Osteocyte (in vitro differentiated cells): ENCODE measurements around the gene LGALS4. TPM values are rescaled to one million over a fixed set of nuclear protein-coding genes. Genes with fewer than 3 reads are reported as not detected.
"Not testable (repeated sequence)": the region's sequence is repeated elsewhere in the genome, so short reads cannot be mapped to it uniquely, and the experiment has no call there.

Experiments used
- DNase-seq: peaks from one replicate; pipeline ENCODE4 v3.0.0; 2021; ENCODE audit warnings: mixed read lengths; ENCODE audit not compliant: unreplicated experiment; ENCODE audit errors: extremely low spot score
- H3K27ac Mint-ChIP-seq: one replicate; pipeline ENCODE4 v1.8.0; 2021; ENCODE audit warnings: mild to moderate bottlenecking, mixed read lengths; ENCODE audit not compliant: unreplicated experiment
- H3K27me3 Mint-ChIP-seq: one replicate; pipeline ENCODE4 v1.8.0; 2021; ENCODE audit warnings: mixed read lengths; ENCODE audit not compliant: unreplicated experiment
- H3K36me3 Mint-ChIP-seq: one replicate; pipeline ENCODE4 v1.8.0; 2021; ENCODE audit warnings: mixed read lengths; ENCODE audit not compliant: unreplicated experiment
- H3K4me1 Mint-ChIP-seq: one replicate; pipeline ENCODE4 v1.8.0; 2021; ENCODE audit warnings: mixed read lengths; ENCODE audit not compliant: unreplicated experiment
- H3K4me3 Mint-ChIP-seq: one replicate; pipeline ENCODE4 v1.8.0; 2021; ENCODE audit warnings: mild to moderate bottlenecking, moderate library complexity, mixed read lengths; ENCODE audit not compliant: unreplicated experiment
- H3K9me3 Mint-ChIP-seq: one replicate; pipeline ENCODE4 v1.8.0; 2021; ENCODE audit warnings: mixed read lengths; ENCODE audit not compliant: unreplicated experiment
- CTCF ChIP-seq: fragments of 200-600 bp; sonication (generic); IDR thresholded peaks from 2 replicates; pipeline ENCODE4 v1.5.0; 2021; ENCODE audit warnings: antibody characterized with exemption, mild to moderate bottlenecking, moderate library complexity
- total RNA-seq: library from RNA; stranded (reverse); gene quantifications from 2 replicates; pipeline ENCODE4 v1.2.1, GENCODE V29; 2021

LGALS4 gene
- total RNA-seq, 1 donor from 2014 or later, result not detected

GRCh38 chr19:38830039-38830733 lies 17.4 kb upstream of the LGALS4 start:
- Mint-ChIP-seq H3K4me1 (peaks cover 16% of the 10 kb centered on the region), H3K27me3 (no peaks in the 10 kb centered on the region), H3K36me3 (peaks cover 22% of the 10 kb centered on the region), H3K9me3 (no peaks in the 10 kb centered on the region), H3K4me3 (peak overlapping the region; percentile 82), H3K27ac (peak overlapping the region; percentile 97)
- no peak for DNase-seq
- no peak for TF ChIP-seq CTCF

- Mint-ChIP-seq H3K4me1 (peaks cover 16% of the 10 kb centered on the region), H3K36me3 (peaks cover 22% of the 10 kb centered on the region)
- not testable (repeated sequence) for H3K27ac Mint-ChIP-seq, DNase-seq, H3K4me3 Mint-ChIP-seq, H3K9me3 Mint-ChIP-seq, H3K27me3 Mint-ChIP-seq
Observed at GRCh38 chr19:38829203-38829602, 16.5 kb upstream of the LGALS4 start.

GRCh38 chr19:38826856-38827551 lies 14.3 kb upstream of the LGALS4 start:
- Mint-ChIP-seq H3K36me3 (peaks cover 36% of the 10 kb centered on the region), H3K27ac (no peak overlapping the region), H3K4me3 (no peak overlapping the region), H3K27me3 (no peaks in the 10 kb centered on the region), H3K4me1 (peaks cover 12% of the 10 kb centered on the region), H3K9me3 (peaks cover 3% of the 10 kb centered on the region)
- DNase-seq, result no peak
- TF ChIP-seq CTCF, result no peak

GRCh38 chr19:38825936-38826335 lies 13.2 kb upstream of the LGALS4 start:
- H3K36me3 Mint-ChIP-seq, result peaks cover 34% of the 10 kb centered on the region
- H3K27me3 Mint-ChIP-seq, H3K4me1 Mint-ChIP-seq, H3K27ac Mint-ChIP-seq, H3K4me3 Mint-ChIP-seq, H3K9me3 Mint-ChIP-seq, DNase-seq: not testable (repeated sequence)

- peaks cover 33% of the 10 kb centered on the region for H3K36me3 Mint-ChIP-seq
- H3K27me3 Mint-ChIP-seq, DNase-seq, H3K27ac Mint-ChIP-seq, H3K4me1 Mint-ChIP-seq, H3K4me3 Mint-ChIP-seq, H3K9me3 Mint-ChIP-seq: not testable (repeated sequence)
Observed at GRCh38 chr19:38821230-38821825, 8.6 kb upstream of the LGALS4 start.

GRCh38 chr19:38819231-38819920 lies 6.6 kb upstream of the LGALS4 start:
- Mint-ChIP-seq H3K27ac (no peak overlapping the region), H3K36me3 (peaks cover 42% of the 10 kb centered on the region)

More at GRCh38 chr19:38819231-38819920, 6.6 kb upstream of the LGALS4 start:
- Mint-ChIP-seq H3K27me3 (no peaks in the 10 kb centered on the region), H3K4me1 (peaks cover 4% of the 10 kb centered on the region), H3K4me3 (no peak overlapping the region), H3K9me3 (peaks cover 3% of the 10 kb centered on the region)
- no peak for DNase-seq
- TF ChIP-seq CTCF, result no peak
